OCI-LY7 (cell line): ENCODE measurements around the gene CHST3. TPM values are rescaled to one million over a fixed set of nuclear protein-coding genes. Genes with fewer than 3 reads are reported as not detected.

Experiments
- BruUV-seq: library from RNA; stranded (reverse); fragments of 400-500 nt; replicated peaks from 2 replicates; lab custom pipeline; 2021; lab: Mats Ljungman, UMichigan
- CTCF ChIA-PET: fragments of 300-600 bp; sonication (Branson Sonifier 250); formaldehyde crosslinking; loops from one replicate; lab custom pipeline; 2022; ENCODE audit warnings: antibody characterized with exemption; ENCODE audit not compliant: unreplicated experiment; lab: Charles Lee
- POLR2A ChIA-PET: fragments of 300-600 bp; sonication (Branson Sonifier 250); formaldehyde crosslinking; loops from one replicate; lab custom pipeline; 2022; ENCODE audit warnings: antibody characterized with exemption; lab: Charles Lee
- DNase-seq: peaks from one replicate; pipeline ENCODE4 v3.0.0-alpha.2; 2015; ENCODE audit warnings: low spot score
- H2AFZ ChIP-seq: fragments of 200-600 bp; sonication (generic), shearing (Covaris generic); 2 replicates; pipeline ENCODE4 v1.6.1; 2014; ENCODE audit warnings: mild to moderate bottlenecking, antibody characterized with exemption, low read length, moderate library complexity
- H3K27ac ChIP-seq: fragments of 200-600 bp; sonication (generic); 2 replicates; pipeline ENCODE4 v1.5.1; 2014; ENCODE audit warnings: mixed run types, low read depth, mild to moderate bottlenecking, moderate library complexity, low read length, inconsistent platforms; ENCODE audit not compliant: poor library complexity, severe bottlenecking
- H3K36me3 ChIP-seq: fragments of 200-600 bp; sonication (generic); 2 replicates; pipeline ENCODE4 v1.6.1; 2014; ENCODE audit warnings: mild to moderate bottlenecking, antibody characterized with exemption, low read length, moderate library complexity, mixed read lengths; ENCODE audit not compliant: insufficient read depth
- H3K4me1 ChIP-seq: fragments of 200-600 bp; sonication (generic); 2 replicates; pipeline ENCODE4 v1.5.1; 2014; ENCODE audit warnings: mild to moderate bottlenecking, low read length; ENCODE audit not compliant: insufficient read depth, poor library complexity, severe bottlenecking
- H3K4me2 ChIP-seq: fragments of 200-600 bp; sonication (generic); 2 replicates; pipeline ENCODE4 v1.6.1; 2014; ENCODE audit warnings: mild to moderate bottlenecking, low read length
- H3K4me3 ChIP-seq: fragments of 200-600 bp; sonication (generic); 2 replicates; pipeline ENCODE4 v1.5.1; 2014; ENCODE audit warnings: mild to moderate bottlenecking, low read depth, low read length; ENCODE audit not compliant: poor library complexity, severe bottlenecking
- H3K79me2 ChIP-seq: fragments of 200-600 bp; sonication (generic); 2 replicates; pipeline ENCODE4 v1.6.1; 2016; ENCODE audit warnings: low read depth, mild to moderate bottlenecking, low read length, moderate library complexity, mixed read lengths; ENCODE audit not compliant: insufficient read depth
- H3K9me2 ChIP-seq: fragments of 200-600 bp; sonication (generic); 2 replicates; pipeline ENCODE4 v1.6.1; 2016; ENCODE audit warnings: mild to moderate bottlenecking, low read length, mixed read lengths; ENCODE audit not compliant: insufficient read depth
- H3K9me3 ChIP-seq: fragments of 200-600 bp; sonication (generic); 2 replicates; pipeline ENCODE4 v1.6.1; 2014; ENCODE audit warnings: mild to moderate bottlenecking, mixed run types, low read length, mixed read lengths
- H4K20me1 ChIP-seq: fragments of 200-600 bp; sonication (generic); 2 replicates; pipeline ENCODE4 v1.6.1; 2014; ENCODE audit warnings: mild to moderate bottlenecking, antibody characterized with exemption, low read length, moderate library complexity, mixed read lengths; ENCODE audit not compliant: insufficient read depth
- EZH2phosphoT487 ChIP-seq: fragments of 200-600 bp; sonication (generic); IDR thresholded peaks from 2 replicates; pipeline ENCODE4 v1.6.1; 2018; ENCODE audit warnings: low read depth, borderline replicate concordance, mild to moderate bottlenecking, mixed run types, antibody characterized with exemption, low read length, moderate library complexity, mixed read lengths
- intact Hi-C: fragments of 100-400 bp; cut with micrococcal nuclease; formaldehyde crosslinking; loops from one replicate; pipeline ENCODE4 v1.10.0; 2022; ENCODE audit not compliant: unreplicated experiment
- total RNA-seq, 2 experiments: library from RNA; depleted of rRNA in 1 of 2; stranded (reverse); fragments of >200 nt in 1 of 2; shearing (Covaris generic) in 1 of 2; gene quantifications; 2 replicates each; pipeline ENCODE4 v1.2.3, GENCODE V29; 2014 to 2022
- TF ChIP-seq, protein P1 (sequence below): fragments of 200-600 bp; sonication (generic); conservative IDR thresholded peaks from 2 replicates; pipeline ENCODE4 v1.5.1; 2014; ENCODE audit warnings: mild to moderate bottlenecking, antibody characterized with exemption, low read length, moderate library complexity, mixed read lengths

The CHST3 gene
- total RNA-seq, 2 experiments from 2014 or later, result not detected

DNA sequence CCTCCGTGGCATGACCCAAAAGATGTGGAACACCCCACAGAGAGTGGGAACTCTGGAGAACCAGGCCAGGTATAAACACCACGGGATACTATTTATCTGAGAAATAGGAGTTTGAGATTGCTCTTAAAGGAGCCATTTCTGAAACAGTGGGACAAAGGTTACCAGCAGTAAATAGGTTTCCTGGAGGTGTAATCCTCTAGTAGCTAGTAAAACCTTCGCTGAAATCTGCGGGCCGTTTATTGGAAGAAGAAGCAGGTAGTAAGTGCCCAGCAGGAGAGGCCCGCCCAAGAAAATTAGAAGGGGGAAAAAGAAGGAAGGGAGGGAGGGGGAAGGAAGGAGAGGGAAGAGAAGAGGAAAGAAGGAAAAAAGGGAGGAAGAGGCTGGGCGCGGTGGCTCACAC is 51.6 kb downstream of the CHST3 start:
- Histone ChIP-seq H3K9me2 (no peaks in the 10 kb centered on the region), H3K79me2 (no peaks in the 10 kb centered on the region), H3K27ac (no peak overlapping the region), H3K4me3 (no peak overlapping the region), H3K36me3 (no peaks in the 10 kb centered on the region), H3K4me2 (no peak overlapping the region), H3K9me3 (no peaks in the 10 kb centered on the region), H3K4me1 (no peaks in the 10 kb centered on the region), H2AFZ (no peak overlapping the region), H4K20me1 (no peaks in the 10 kb centered on the region)
- no TSS peak for BruUV-seq
- intact Hi-C loops, result no loop called here
- ChIA-PET POLR2A (interaction anchor here (0.6 to 0.7 kb wide), 2 partner anchors 452 to 854 kb away, joined by 3 to 5 read pairs; no protein-coding TSS in a partner anchor), CTCF (no interaction called here)
- no peak for DNase-seq
- TF ChIP-seq, protein P1, sequence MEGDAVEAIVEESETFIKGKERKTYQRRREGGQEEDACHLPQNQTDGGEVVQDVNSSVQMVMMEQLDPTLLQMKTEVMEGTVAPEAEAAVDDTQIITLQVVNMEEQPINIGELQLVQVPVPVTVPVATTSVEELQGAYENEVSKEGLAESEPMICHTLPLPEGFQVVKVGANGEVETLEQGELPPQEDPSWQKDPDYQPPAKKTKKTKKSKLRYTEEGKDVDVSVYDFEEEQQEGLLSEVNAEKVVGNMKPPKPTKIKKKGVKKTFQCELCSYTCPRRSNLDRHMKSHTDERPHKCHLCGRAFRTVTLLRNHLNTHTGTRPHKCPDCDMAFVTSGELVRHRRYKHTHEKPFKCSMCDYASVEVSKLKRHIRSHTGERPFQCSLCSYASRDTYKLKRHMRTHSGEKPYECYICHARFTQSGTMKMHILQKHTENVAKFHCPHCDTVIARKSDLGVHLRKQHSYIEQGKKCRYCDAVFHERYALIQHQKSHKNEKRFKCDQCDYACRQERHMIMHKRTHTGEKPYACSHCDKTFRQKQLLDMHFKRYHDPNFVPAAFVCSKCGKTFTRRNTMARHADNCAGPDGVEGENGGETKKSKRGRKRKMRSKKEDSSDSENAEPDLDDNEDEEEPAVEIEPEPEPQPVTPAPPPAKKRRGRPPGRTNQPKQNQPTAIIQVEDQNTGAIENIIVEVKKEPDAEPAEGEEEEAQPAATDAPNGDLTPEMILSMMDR, result no peak
- TF ChIP-seq EZH2phosphoT487, result no peak

DNA sequence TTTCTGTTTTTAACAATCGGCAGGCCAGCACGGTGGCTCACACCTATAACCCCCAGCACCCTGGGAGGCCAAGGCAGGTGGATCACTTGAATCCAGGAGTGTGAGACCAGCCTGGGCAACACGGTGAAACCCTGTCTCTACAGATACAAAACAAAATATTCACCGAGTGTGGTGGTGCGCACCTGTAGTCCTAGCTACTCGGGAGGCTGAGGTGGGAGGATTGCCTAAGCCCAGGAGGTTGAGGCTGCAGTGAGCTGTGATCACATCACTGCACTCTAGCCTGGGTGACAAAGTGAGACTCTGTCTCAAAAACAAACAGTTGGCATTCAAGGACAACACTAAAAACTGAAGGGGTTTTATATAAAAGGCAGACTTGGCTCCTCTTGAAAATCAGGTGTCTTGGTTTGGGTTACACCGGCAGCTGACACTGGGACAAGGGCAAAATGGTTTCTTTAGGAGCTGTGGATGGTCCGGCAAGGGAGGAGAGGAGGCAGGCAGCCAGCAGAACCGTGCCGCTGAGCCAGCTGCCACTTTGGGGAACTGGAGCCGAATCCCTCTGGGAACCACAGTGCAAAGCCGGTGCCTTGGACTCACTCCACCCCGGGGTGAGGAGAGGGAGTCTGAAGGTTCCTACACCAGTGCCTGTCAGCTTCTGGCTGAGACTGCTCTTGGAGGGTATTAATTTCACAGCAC is 52.6 kb downstream of the CHST3 start:
- TF ChIP-seq EZH2phosphoT487, result no peak
- TF ChIP-seq, protein P1, result no peak
- intact Hi-C loops, result no loop called here
- Histone ChIP-seq H3K4me3 (no peak overlapping the region), H4K20me1 (no peaks in the 10 kb centered on the region), H3K36me3 (no peaks in the 10 kb centered on the region), H3K9me2 (no peaks in the 10 kb centered on the region), H3K9me3 (no peaks in the 10 kb centered on the region), H3K4me2 (no peak overlapping the region), H3K79me2 (no peaks in the 10 kb centered on the region), H3K27ac (no peak overlapping the region), H3K4me1 (no peaks in the 10 kb centered on the region), H2AFZ (no peak overlapping the region)
- no peak for DNase-seq
- POLR2A ChIA-PET, result no interaction called here
- CTCF ChIA-PET, result no interaction called here
- no TSS peak for BruUV-seq

DNA sequence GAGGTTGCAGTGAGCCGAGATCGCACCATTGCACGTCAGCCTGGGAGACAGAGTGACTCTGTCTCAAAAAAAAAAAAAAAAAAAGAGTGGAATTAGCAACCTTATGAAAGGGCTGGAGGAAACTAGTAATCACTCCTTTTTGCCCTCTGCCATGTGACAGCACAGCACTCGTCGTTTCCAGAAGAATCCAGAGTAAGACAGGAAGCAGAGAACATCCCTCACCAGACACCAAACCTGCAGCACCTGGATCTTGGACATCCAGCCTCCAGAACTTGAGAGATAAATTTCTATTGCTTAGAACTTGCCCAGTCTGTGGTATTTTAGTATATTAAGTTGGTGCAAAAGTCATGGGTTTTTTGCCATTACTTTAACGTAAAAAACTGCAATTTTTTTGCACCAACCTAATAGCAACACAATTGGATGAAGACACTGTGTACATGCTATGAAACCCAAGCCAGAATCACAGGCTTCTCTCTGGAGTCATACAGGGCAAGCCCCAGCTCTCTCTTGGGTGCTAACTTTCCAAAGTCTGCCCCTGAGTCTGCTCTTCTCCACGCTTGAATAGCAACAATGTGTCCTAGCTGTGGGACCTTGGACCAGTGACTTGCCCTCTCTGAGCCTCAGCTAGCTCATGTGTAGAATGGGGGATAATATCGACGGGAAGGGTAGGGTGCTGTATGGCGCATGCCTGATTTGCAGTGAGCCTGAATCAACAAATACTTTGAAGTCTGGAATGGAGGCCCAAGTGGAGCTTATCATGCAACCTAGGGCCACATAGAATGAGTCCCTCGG is 55.1 kb downstream of the CHST3 start:
- Histone ChIP-seq H3K4me2 (no peak overlapping the region), H3K79me2 (no peaks in the 10 kb centered on the region), H3K9me3 (no peaks in the 10 kb centered on the region), H4K20me1 (no peaks in the 10 kb centered on the region), H3K4me3 (no peak overlapping the region), H3K36me3 (no peaks in the 10 kb centered on the region), H2AFZ (no peak overlapping the region), H3K9me2 (no peaks in the 10 kb centered on the region), H3K4me1 (no peaks in the 10 kb centered on the region), H3K27ac (no peak overlapping the region)
- TF ChIP-seq EZH2phosphoT487, result no peak
- TF ChIP-seq, protein P1, result no peak
- no peak for DNase-seq
- POLR2A ChIA-PET, result no interaction called here
- CTCF ChIA-PET, result interaction anchor here (1.1 kb wide), 1 partner anchor 29 kb away, joined by 3 read pairs; no protein-coding TSS in a partner anchor
- BruUV-seq, result no TSS peak
- intact Hi-C loops, result no loop called here
